Choroid plexus epithelial cell (primary cell): Measurements from ENCODE around the gene ADAP2.

Experiments used
- DNase-seq: peaks from one replicate; pipeline ENCODE4 v3.0.0-alpha.2; 2010; ENCODE audit warnings: low read depth
- H3K4me3 ChIP-seq: 2 replicates; pipeline ENCODE4 v1.5.1; 2011; ENCODE audit warnings: low read depth, mild to moderate bottlenecking, control low read depth, low read length, moderate library complexity
- TF ChIP-seq, protein P1 (sequence below): conservative IDR thresholded peaks from 2 replicates; pipeline ENCODE4 v1.5.1; 2011; ENCODE audit warnings: low read depth, mild to moderate bottlenecking, control low read depth, inconsistent platforms, low read length, moderate library complexity

Gene ADAP2, protein sequence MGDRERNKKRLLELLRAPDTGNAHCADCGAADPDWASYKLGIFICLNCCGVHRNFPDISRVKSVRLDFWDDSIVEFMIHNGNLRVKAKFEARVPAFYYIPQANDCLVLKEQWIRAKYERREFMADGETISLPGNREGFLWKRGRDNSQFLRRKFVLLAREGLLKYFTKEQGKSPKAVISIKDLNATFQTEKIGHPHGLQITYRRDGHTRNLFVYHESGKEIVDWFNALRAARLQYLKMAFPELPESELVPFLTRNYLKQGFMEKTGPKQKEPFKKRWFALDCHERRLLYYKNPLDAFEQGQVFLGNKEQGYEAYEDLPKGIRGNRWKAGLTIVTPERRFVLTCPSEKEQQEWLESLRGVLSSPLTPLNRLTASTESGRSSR

DNA sequence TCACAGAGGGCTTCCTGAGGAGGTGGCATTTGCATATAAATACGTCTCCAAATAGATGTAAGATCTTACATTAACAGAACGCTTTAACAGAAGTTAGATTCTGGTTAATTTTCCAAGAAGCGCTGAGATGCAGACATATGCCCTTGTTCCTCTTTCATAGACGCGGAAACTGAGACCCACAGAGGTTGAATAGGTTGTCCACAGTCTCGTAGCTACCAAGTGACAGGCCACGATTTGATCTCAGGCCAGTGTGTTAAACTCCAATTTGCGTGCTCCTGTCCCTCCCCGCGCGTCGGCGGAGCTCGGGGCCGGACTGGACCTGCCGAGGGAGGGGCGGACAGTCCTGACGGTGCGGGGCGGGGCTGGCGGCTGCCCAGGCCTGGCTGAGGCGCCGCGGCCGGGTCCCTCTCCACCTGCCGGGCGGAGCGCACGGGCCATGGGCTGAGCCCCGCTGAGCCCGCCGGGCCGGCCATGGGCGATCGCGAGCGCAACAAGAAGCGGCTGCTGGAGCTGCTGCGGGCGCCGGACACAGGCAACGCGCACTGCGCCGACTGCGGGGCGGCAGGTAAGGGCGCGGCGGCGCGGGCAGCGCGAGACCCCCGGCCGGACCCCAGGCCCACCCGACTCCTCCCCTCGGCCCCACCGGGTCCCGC lies at the start of gene ADAP2:
Gene ADAP2, plus strand, starts transcription at position 402 of the 653 bp plus-strand sequence. Its CDS starts 70 bp downstream, at position 472.
- no peak for DNase-seq
- H3K4me3 ChIP-seq = peak within 1 kb of the TSS; percentile 39
- TF ChIP-seq, protein P1, sequence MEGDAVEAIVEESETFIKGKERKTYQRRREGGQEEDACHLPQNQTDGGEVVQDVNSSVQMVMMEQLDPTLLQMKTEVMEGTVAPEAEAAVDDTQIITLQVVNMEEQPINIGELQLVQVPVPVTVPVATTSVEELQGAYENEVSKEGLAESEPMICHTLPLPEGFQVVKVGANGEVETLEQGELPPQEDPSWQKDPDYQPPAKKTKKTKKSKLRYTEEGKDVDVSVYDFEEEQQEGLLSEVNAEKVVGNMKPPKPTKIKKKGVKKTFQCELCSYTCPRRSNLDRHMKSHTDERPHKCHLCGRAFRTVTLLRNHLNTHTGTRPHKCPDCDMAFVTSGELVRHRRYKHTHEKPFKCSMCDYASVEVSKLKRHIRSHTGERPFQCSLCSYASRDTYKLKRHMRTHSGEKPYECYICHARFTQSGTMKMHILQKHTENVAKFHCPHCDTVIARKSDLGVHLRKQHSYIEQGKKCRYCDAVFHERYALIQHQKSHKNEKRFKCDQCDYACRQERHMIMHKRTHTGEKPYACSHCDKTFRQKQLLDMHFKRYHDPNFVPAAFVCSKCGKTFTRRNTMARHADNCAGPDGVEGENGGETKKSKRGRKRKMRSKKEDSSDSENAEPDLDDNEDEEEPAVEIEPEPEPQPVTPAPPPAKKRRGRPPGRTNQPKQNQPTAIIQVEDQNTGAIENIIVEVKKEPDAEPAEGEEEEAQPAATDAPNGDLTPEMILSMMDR = no peak

DNA sequence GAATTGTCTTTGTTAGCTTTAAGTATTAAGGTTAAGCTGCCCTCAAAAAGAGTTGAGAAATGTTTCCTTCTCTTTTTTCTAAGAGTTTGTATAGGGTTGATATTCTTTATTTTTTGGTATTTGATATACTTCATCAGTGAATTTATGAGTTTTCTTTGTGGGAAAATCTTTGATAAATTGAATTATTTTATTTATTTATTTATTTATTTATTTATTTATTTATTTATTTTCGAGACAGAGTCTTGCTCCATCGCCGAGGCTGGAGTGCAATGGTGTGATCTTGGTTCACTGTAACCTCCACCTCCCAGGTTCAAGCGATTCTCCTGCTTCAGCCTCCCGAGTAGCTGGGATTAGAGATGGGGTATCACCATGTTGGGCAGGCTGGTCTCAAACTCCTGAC lies 35.6 kb upstream of the ADAP2 start:
- TF ChIP-seq, protein P1 = no peak
- no peak for DNase-seq
- no peak overlapping the region for H3K4me3 ChIP-seq

DNA sequence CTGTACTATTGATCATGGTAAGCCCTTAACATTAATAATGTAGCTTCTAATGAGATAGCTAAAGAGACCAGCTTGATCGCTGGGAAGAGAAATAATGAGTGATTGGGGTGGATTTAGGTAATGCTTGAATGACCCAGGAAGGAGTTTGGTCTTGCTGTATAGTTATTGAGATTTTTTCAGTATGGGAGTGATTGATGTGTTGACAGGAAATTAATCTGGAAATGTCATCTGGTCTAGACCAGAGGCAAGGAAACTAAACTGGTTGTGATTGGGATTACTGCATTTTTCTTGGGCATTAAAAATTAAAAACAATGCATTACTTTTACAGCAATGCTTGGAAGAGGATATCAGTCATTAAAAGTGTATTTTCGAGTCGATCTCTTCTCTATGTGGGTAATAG lies 27.5 kb upstream of the ADAP2 start:
- TF ChIP-seq, protein P1 = no peak
- no peak for DNase-seq
- no peak overlapping the region for H3K4me3 ChIP-seq

DNA sequence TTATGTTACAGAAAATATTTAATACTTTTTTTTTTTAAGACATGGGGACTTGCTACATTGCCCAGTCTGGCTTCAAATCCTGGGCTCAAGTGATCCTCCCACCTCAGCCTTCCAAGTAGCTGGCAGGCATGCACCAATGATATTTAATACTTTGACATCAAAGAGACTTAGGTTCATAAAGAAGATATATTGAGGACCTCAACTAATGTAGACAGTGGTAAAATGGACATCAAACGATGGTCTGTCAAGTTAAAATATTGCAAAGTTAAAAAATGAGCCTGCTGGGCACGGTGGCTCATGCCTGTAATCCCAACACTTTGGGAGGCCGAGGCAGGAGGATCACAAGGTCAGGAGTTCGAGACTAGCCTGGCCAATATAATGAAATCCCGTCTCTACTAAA lies 24.4 kb upstream of the ADAP2 start:
- H3K4me3 ChIP-seq = no peak overlapping the region
- TF ChIP-seq, protein P1 = no peak
- no peak for DNase-seq

DNA sequence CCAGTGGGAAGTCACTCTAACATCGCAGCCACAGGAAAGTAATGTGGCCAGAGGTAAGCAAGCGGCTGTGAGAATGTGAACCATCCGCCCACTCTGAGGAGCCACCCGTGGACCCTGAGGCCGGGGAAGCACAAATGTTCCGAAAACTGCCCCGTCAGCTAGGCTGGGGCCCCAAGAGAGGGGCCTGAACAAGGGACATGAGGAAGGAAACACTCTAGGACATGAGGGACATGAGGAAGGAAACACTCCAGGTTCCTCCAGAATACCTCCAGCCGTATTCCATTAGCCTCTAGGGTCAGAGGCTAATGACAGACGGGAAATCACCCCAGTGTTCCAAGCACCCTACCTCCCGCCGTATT lies 16.0 kb upstream of the ADAP2 start:
- peak overlapping the region; percentile 83 for H3K4me3 ChIP-seq
- DNase-seq = no peak
- TF ChIP-seq, protein P1 = no peak

DNA sequence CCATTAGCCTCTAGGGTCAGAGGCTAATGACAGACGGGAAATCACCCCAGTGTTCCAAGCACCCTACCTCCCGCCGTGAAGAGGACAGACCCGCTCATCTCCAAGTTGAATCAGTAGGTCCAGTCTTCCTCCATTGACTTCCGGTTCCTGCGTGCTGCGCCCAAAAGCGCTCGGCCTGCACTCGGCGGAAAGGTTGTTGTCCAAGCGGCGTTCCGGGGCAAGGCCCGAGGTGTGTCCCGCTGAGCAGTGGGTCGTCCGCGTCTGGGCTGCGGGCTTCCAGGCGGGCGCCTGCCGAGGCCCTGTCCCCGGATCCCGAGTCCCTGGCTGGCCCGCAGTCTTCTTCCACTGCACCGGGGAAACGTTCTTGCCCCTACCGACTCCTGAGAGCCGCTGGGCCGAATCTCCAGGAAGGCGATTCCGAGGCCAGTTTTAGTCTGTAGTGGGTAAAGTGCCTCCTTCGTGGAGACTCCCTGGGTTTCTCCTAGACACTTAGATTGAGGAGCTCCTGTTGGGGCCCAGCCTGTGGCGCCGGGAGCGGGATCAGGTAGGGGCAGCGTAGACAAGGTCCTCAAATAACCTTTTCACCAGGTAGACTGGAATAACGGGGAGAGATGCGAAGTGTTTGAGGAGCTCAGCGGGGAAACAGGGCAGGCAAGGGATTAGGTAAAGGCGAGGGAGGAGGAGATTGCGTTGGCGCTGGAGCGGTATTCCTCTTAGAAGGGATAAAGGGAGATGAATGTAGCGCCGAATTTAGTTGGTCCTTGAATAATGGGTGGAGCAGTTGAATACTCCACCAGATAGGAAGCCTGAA lies 15.4 kb upstream of the ADAP2 start, which contains the start of gene TEFM:
Gene TEFM, minus strand, starts transcription at position 138 of the 811 bp plus-strand sequence. Its CDS starts 40 bp downstream, at position 98.
- TF ChIP-seq, protein P1 = no peak
- peak; percentile 94 for DNase-seq
- peak within 1 kb of the TSS; percentile 83 for H3K4me3 ChIP-seq
